AML-193 (cell line): Measurements from ENCODE around the gene WBP11.

Experiments used
- DNase-seq, 2 experiments: peaks; one replicate each; lab custom pipeline; 2025; lab: John Stamatoyannopoulos, UW

Gene WBP11

GRCh38 chr12:14803011-14803829, at the start of gene WBP11, which contains the start of gene C12orf60:
WBP11 (minus strand) TSS chr12:14803478; CDS start chr12:14801383, 2,095 bp downstream.
C12orf60 (plus strand) TSS chr12:14803670; CDS start chr12:14822936, 19,266 bp downstream.
- peak; percentile 99 for DNase-seq

GRCh38 chr12:14852880-14853279, 49.6 kb upstream of the WBP11 start:
- DNase-seq, result no peak

- DNase-seq, result no peak
Observed at GRCh38 chr12:14850929-14851663, 47.8 kb upstream of the WBP11 start.

GRCh38 chr12:14849661-14850060, 46.4 kb upstream of the WBP11 start:
- DNase-seq, result no peak

GRCh38 chr12:14846876-14847580, 43.8 kb upstream of the WBP11 start:
- DNase-seq, result no peak

- DNase-seq, result peak; percentile 59 to 62
Observed at GRCh38 chr12:14846042-14846587, 42.8 kb upstream of the WBP11 start.

GRCh38 chr12:14845350-14845750, 42.1 kb upstream of the WBP11 start:
- DNase-seq, result peak; percentile 25 to 63

- DNase-seq, result no peak
Observed at GRCh38 chr12:14844401-14844800, 41.1 kb upstream of the WBP11 start.

GRCh38 chr12:14843425-14843887, 40.2 kb upstream of the WBP11 start, which contains the start of gene ART4:
ART4 (minus strand) TSS chr12:14843526; CDS start chr12:14843113, 413 bp downstream.
- DNase-seq, result no peak

GRCh38 chr12:14842315-14842714, 39.0 kb upstream of the WBP11 start:
- DNase-seq, result no peak

- no peak for DNase-seq
Observed at GRCh38 chr12:14841761-14842160, 38.5 kb upstream of the WBP11 start.

GRCh38 chr12:14840616-14841015, 37.3 kb upstream of the WBP11 start:
- no peak for DNase-seq

GRCh38 chr12:14839262-14839661, 36.0 kb upstream of the WBP11 start:
- DNase-seq, result no peak

GRCh38 chr12:14836336-14837210, 33.3 kb upstream of the WBP11 start:
- DNase-seq, result no peak

- DNase-seq, result no peak
Observed at GRCh38 chr12:14834509-14834908, 31.2 kb upstream of the WBP11 start.

- no peak for DNase-seq
Observed at GRCh38 chr12:14833952-14834351, 30.7 kb upstream of the WBP11 start.

- no peak for DNase-seq
Observed at GRCh38 chr12:14833336-14833735, 30.1 kb upstream of the WBP11 start.

- no peak for DNase-seq
Observed at GRCh38 chr12:14828892-14829291, 25.6 kb upstream of the WBP11 start.

GRCh38 chr12:14827043-14827442, 23.8 kb upstream of the WBP11 start:
- no peak for DNase-seq

GRCh38 chr12:14826491-14826890, 23.2 kb upstream of the WBP11 start:
- DNase-seq, result no peak

GRCh38 chr12:14825256-14825655, 22.0 kb upstream of the WBP11 start:
- DNase-seq, result no peak
